H1 (cell line): ENCODE data around the gene MYBPH. TPM values are rescaled to one million over a fixed set of nuclear protein-coding genes. Genes with fewer than 3 reads are reported as not detected.

ENCODE experiments used
- CTCF ChIA-PET: fragments of 300-600 bp; sonication (Branson Sonifier 250); formaldehyde crosslinking; loops from one replicate; lab custom pipeline; 2021; ENCODE audit not compliant: partially characterized antibody; lab: Charles Lee
- POLR2A ChIA-PET: fragments of 300-600 bp; sonication (Branson Sonifier 250); formaldehyde crosslinking; loops from one replicate; lab custom pipeline; 2021; ENCODE audit warnings: inconsistent platforms; ENCODE audit not compliant: partially characterized antibody; lab: Charles Lee
- DNase-seq, 2 experiments: peaks; one replicate each; pipeline versions ENCODE4 v3.0.0 to v3.0.0-alpha.2; 2010 to 2022; ENCODE audit warnings: low spot score in 2 of 2, low read depth in 1 of 2, mixed read lengths in 1 of 2
- FAIRE-seq: peaks from 2 replicates; lab custom pipeline; 2011; peaks lifted over from hg19 to GRCh38; lab: Jason Lieb, UNC
- H2AFZ ChIP-seq: 2 replicates; pipeline ENCODE4 v1.8.1; 2012; ENCODE audit warnings: low read length, inconsistent platforms
- H2AK5ac ChIP-seq: 2 replicates; pipeline ENCODE4 v1.6.1; 2013; ENCODE audit warnings: low read depth, low read length
- H2BK120ac ChIP-seq: replicated peaks from 2 replicates; pipeline ENCODE3; 2013; ENCODE audit warnings: low read depth, low read length, inconsistent platforms
- H2BK12ac ChIP-seq: 2 replicates; pipeline ENCODE4 v1.6.1; 2013; ENCODE audit warnings: low read depth, low read length
- H2BK15ac ChIP-seq: 2 replicates; pipeline ENCODE4 v1.6.1; 2013; ENCODE audit warnings: low read length
- H2BK20ac ChIP-seq: 2 replicates; pipeline ENCODE4 v1.6.1; 2013; ENCODE audit warnings: low read length
- H2BK5ac ChIP-seq: 2 replicates; pipeline ENCODE4 v1.6.1; 2013; ENCODE audit warnings: low read depth, low read length
- H3K14ac ChIP-seq: 2 replicates; pipeline ENCODE4 v1.6.1; 2013; ENCODE audit warnings: inconsistent platforms; ENCODE audit not compliant: insufficient read length
- H3K18ac ChIP-seq: 2 replicates; pipeline ENCODE4 v1.6.1; 2013; ENCODE audit warnings: low read length; ENCODE audit errors: extremely low read depth
- H3K23ac ChIP-seq: 2 replicates; pipeline ENCODE4 v1.6.1; 2013; ENCODE audit warnings: inconsistent platforms; ENCODE audit not compliant: insufficient read length
- H3K23me2 ChIP-seq: 2 replicates; pipeline ENCODE4 v1.6.1; 2013; ENCODE audit warnings: low read depth, low read length
- H3K27ac ChIP-seq: 2 replicates; pipeline ENCODE4 v1.6.1; 2011; ENCODE audit warnings: low read depth, low read length, inconsistent platforms
- H3K27me3 ChIP-seq, 4 experiments: replicated peaks in 1 of 4; 1 replicate in 1 of 4; 2 replicates in 3 of 4; pipeline versions ENCODE4 v1.6.1 to v1.8.1; 2011 to 2013; ENCODE audit warnings: low read length in 3 of 4, mild to moderate bottlenecking in 3 of 4, inconsistent platforms in 2 of 4, mixed read lengths in 2 of 4, moderate library complexity in 1 of 4; ENCODE audit not compliant: control insufficient read depth in 3 of 4, insufficient read depth in 3 of 4; ENCODE audit errors: extremely low read depth in 1 of 4
- H3K36me3 ChIP-seq, 4 experiments: 2 replicates each; pipeline versions ENCODE4 v1.6.1 to v1.8.1; 2011 to 2013; ENCODE audit warnings: mild to moderate bottlenecking in 4 of 4, low read length in 3 of 4, moderate library complexity in 2 of 4, control low read depth in 1 of 4, inconsistent platforms in 1 of 4; ENCODE audit not compliant: insufficient read depth in 4 of 4, control insufficient read depth in 2 of 4
- H3K4ac ChIP-seq: replicated peaks from 2 replicates; pipeline ENCODE3; 2013; ENCODE audit warnings: low read length, low read depth, mixed read lengths, inconsistent platforms; ENCODE audit not compliant: insufficient read length
- H3K4me1 ChIP-seq, 4 experiments: replicated peaks in 1 of 4; 1 replicate in 1 of 4; 2 replicates in 3 of 4; pipeline versions ENCODE4 v1.6.1 to v1.8.1; 2011 to 2013; ENCODE audit warnings: low read length in 3 of 4, inconsistent platforms in 2 of 4, mixed read lengths in 1 of 4; ENCODE audit not compliant: insufficient read depth in 4 of 4, control insufficient read depth in 3 of 4
- H3K4me2 ChIP-seq, 2 experiments: 2 replicates each; pipeline versions ENCODE4 v1.6.1 to v1.8.1; 2011 to 2013; ENCODE audit warnings: low read depth in 2 of 2, low read length in 2 of 2, control low read depth in 1 of 2, inconsistent platforms in 1 of 2, mild to moderate bottlenecking in 1 of 2; ENCODE audit not compliant: insufficient read depth in 1 of 2
- H3K4me3 ChIP-seq, 4 experiments: fragments of 200-600, 300-600 bp in 1 of 4; sonication (generic), shearing (Covaris generic), sonication (Bioruptor Twin) in 1 of 4; 2 replicates each; pipeline versions ENCODE4 v1.5.1 to v1.8.1; 2011 to 2016; ENCODE audit warnings: low read length in 4 of 4, low read depth in 3 of 4, control low read depth in 2 of 4, inconsistent platforms in 2 of 4, mild to moderate bottlenecking in 2 of 4, mixed read lengths in 1 of 4, moderate library complexity in 1 of 4; ENCODE audit not compliant: insufficient read depth in 2 of 4; ENCODE audit errors: extremely low read depth in 1 of 4
- H3K56ac ChIP-seq: replicated peaks from 2 replicates; pipeline ENCODE3; 2013; ENCODE audit warnings: low read depth, mild to moderate bottlenecking, mixed read lengths, low read length, inconsistent platforms; ENCODE audit not compliant: insufficient read length
- H3K79me1 ChIP-seq: 2 replicates; pipeline ENCODE4 v1.6.1; 2013; ENCODE audit warnings: low read depth, low read length, control low read depth
- H3K79me2 ChIP-seq, 2 experiments: 2 replicates each; pipeline versions ENCODE4 v1.6.1 to v1.8.1; 2012 to 2013; ENCODE audit warnings: low read length in 2 of 2, mild to moderate bottlenecking in 2 of 2, inconsistent platforms in 1 of 2; ENCODE audit not compliant: insufficient read depth in 2 of 2, control insufficient read depth in 1 of 2
- H3K9ac ChIP-seq, 4 experiments: replicated peaks in 1 of 4; 1 replicate in 1 of 4; 2 replicates in 3 of 4; pipeline versions ENCODE4 v1.6.1 to v1.8.1; 2011 to 2013; ENCODE audit warnings: low read depth in 3 of 4, low read length in 3 of 4, control low read depth in 2 of 4, mild to moderate bottlenecking in 2 of 4, moderate library complexity in 2 of 4, inconsistent platforms in 1 of 4; ENCODE audit errors: extremely low read depth in 1 of 4
- H3K9me3 ChIP-seq, 2 experiments: 2 replicates each; pipeline versions ENCODE4 v1.6.1 to v1.8.1; 2012 to 2013; ENCODE audit warnings: mild to moderate bottlenecking in 2 of 2, moderate library complexity in 2 of 2, control low read depth in 1 of 2, inconsistent platforms in 1 of 2, low read depth in 1 of 2, low read length in 1 of 2, mixed read lengths in 1 of 2; ENCODE audit not compliant: insufficient read depth in 2 of 2
- H4K20me1 ChIP-seq, 2 experiments: replicated peaks in 1 of 2; 2 replicates each; pipeline versions ENCODE3 to v1.8.1; 2011 to 2013; ENCODE audit warnings: inconsistent platforms in 2 of 2, low read length in 2 of 2, mild to moderate bottlenecking in 1 of 2; ENCODE audit not compliant: insufficient read depth in 2 of 2, control insufficient read depth in 1 of 2
- H4K5ac ChIP-seq: 2 replicates; pipeline ENCODE4 v1.6.1; 2013; ENCODE audit warnings: low read length, low read depth, mixed read lengths, inconsistent platforms; ENCODE audit not compliant: insufficient read length
- H4K8ac ChIP-seq: 2 replicates; pipeline ENCODE4 v1.8.0; 2013; ENCODE audit warnings: mild to moderate bottlenecking, moderate library complexity, low read length, inconsistent platforms; ENCODE audit not compliant: insufficient read depth; ENCODE audit errors: extremely low read depth
- H4K91ac ChIP-seq: replicated peaks from 2 replicates; pipeline ENCODE3; 2013; ENCODE audit warnings: low read length, mixed read lengths, inconsistent platforms; ENCODE audit not compliant: insufficient read length
- ASH2L ChIP-seq: fragments of 200-600, 300-600 bp; sonication (generic); IDR thresholded peaks from one replicate; pipeline ENCODE4 v1.7.1; 2017; ENCODE audit warnings: low read length
- CHD1 ChIP-seq: IDR thresholded peaks from 2 replicates; pipeline ENCODE4 v1.6.1; 2012; ENCODE audit warnings: low read depth, low read length, improper control_type of control experiment
- CHD2 ChIP-seq: IDR thresholded peaks from 2 replicates; pipeline ENCODE4 v1.6.1; 2012; ENCODE audit warnings: low read length, improper control_type of control experiment
- CREB1 ChIP-seq: IDR thresholded peaks from 2 replicates; pipeline ENCODE4 v1.6.1; 2012; ENCODE audit warnings: inconsistent platforms
- EGR1 ChIP-seq: IDR thresholded peaks from 2 replicates; pipeline ENCODE4 v1.6.1; 2011; ENCODE audit warnings: low read depth, low read length, borderline replicate concordance
- EP300 ChIP-seq, 2 experiments: IDR thresholded peaks; 1 replicate in 1 of 2; 2 replicates in 1 of 2; pipeline ENCODE4 v1.6.1; 2011 to 2012; ENCODE audit warnings: low read depth in 2 of 2, low read length in 2 of 2, mild to moderate bottlenecking in 2 of 2, borderline replicate concordance in 1 of 2, inconsistent platforms in 1 of 2, moderate library complexity in 1 of 2
- FOSL1 ChIP-seq: IDR thresholded peaks from 2 replicates; pipeline ENCODE4 v1.6.1; 2011; ENCODE audit warnings: mild to moderate bottlenecking, low read depth, low read length, moderate library complexity; ENCODE audit not compliant: insufficient read depth
- GABPA ChIP-seq: IDR thresholded peaks from 2 replicates; pipeline ENCODE4 v1.6.1; 2011; ENCODE audit warnings: mild to moderate bottlenecking, low read length, moderate library complexity, borderline replicate concordance; ENCODE audit not compliant: insufficient read depth
- HDAC6 ChIP-seq: IDR thresholded peaks from one replicate; pipeline ENCODE4 v1.7.1; 2012; ENCODE audit warnings: low read depth, mild to moderate bottlenecking, inconsistent platforms, low read length, moderate library complexity
- PHF8 ChIP-seq: fragments of 200-600 bp; sonication (generic); conservative IDR thresholded peaks from 2 replicates; pipeline ENCODE4 v1.7.1; 2012; ENCODE audit warnings: low read depth, mild to moderate bottlenecking, inconsistent platforms, low read length, moderate library complexity
- POLR2A ChIP-seq, 2 experiments: IDR thresholded peaks; 1 replicate in 1 of 2; 2 replicates in 1 of 2; pipeline ENCODE4 v1.6.1; 2011; ENCODE audit warnings: low read depth in 2 of 2, low read length in 2 of 2, mild to moderate bottlenecking in 2 of 2; ENCODE audit errors: control extremely low read depth in 1 of 2
- POLR2AphosphoS5 ChIP-seq: IDR thresholded peaks from 2 replicates; pipeline ENCODE4 v1.6.1; 2011; ENCODE audit warnings: low read depth, low read length
- RFX5 ChIP-seq: IDR thresholded peaks from 2 replicates; pipeline ENCODE4 v1.6.1; 2011; ENCODE audit warnings: low read depth, low read length, improper control_type of control experiment, borderline replicate concordance
- SIRT6 ChIP-seq: IDR thresholded peaks from one replicate; pipeline ENCODE4 v1.7.1; 2012; ENCODE audit warnings: low read length, inconsistent platforms
- TAF1 ChIP-seq: IDR thresholded peaks from 2 replicates; pipeline ENCODE4 v1.6.1; 2011; ENCODE audit warnings: mild to moderate bottlenecking, low read depth, low read length
- TEAD4 ChIP-seq: IDR thresholded peaks from 2 replicates; pipeline ENCODE4 v1.6.1; 2012; ENCODE audit warnings: low read depth, low read length, inconsistent platforms, mixed read lengths
- WGBS, 2 experiments: shearing (Covaris generic) in 1 of 2; methylation state at CpG; one replicate each; pipeline versions ENCODE4 v1.1.6 to v1.1.7; 2013 to 2015; ENCODE audit warnings: low lambda C conversion rate in 2 of 2, mixed read lengths in 2 of 2, inconsistent platforms in 1 of 2, low coverage in 1 of 2, missing lambda C conversion rate in 1 of 2; ENCODE audit not compliant: insufficient replicate concordance in 2 of 2, insufficient coverage in 1 of 2, insufficient read length in 1 of 2; ENCODE audit errors: extremely low coverage in 1 of 2, missing lambda C conversion rate in 1 of 2; 5-methylcytosine and 5-hydroxymethylcytosine counted together
- polyA plus RNA-seq, 7 experiments: library from polyadenylated mRNA; depleted of rRNA in 3 of 7; stranded (reverse) in 5 of 7; unstranded in 2 of 7; fragments of >200 nt in 5 of 7; fragments of 200-250 nt in 2 of 7; gene quantifications; 1 replicate in 5 of 7; 2 replicates in 1 of 7; 4 replicates in 1 of 7; pipeline versions ENCODE4 v1.2.1 to v1.2.3, GENCODE V29; 2011 to 2013; ENCODE audit warnings: missing spikeins in 2 of 7, mixed read lengths in 2 of 7
- total RNA-seq: library from RNA; stranded (reverse); fragmentation: NEBNext Ultra II Directional; extraction: Animal tissue kit (Norgen Biotek cat#: 25700); gene quantifications from 2 replicates; pipeline ENCODE4 v1.2.1, GENCODE V29; 2021

The MYBPH gene
- total and polyA plus RNA-seq, 2 of the 8 experiments (the other 6 are each of a cell fraction or from before 2014, with no cell fraction given): not detected

DNA sequence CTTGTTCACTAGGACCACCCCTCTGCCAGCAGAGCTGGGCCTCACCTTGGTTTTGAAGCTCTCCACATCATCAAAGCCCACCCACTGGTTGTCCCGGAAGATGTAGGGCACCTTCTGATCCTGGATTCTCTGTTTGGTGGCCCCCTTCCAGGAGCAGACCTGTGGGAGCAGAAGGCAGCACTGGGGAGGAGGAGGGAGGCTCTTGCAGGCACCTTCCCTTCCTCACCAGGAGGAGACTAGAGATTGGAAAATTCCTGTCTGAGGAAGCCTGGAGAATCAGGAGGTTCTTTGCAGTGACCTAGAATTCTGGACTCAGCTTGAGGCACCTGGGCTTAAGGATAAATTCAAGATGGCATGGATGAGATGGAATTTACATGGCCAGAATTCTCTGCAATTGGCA, 43.5 kb upstream of the MYBPH start:
- Histone ChIP-seq H3K79me1 (no peaks in the 10 kb centered on the region), H3K4me3 (no peak overlapping the region), H4K5ac (no peak overlapping the region), H2BK15ac (no peak overlapping the region), H2BK20ac (no peak overlapping the region), H2BK12ac (no peak overlapping the region), H3K4ac (no peak overlapping the region), H3K23me2 (no peaks in the 10 kb centered on the region), H3K14ac (no peak overlapping the region), H4K8ac (no peak overlapping the region), H2BK120ac (no peak overlapping the region), H2AFZ (no peak overlapping the region), H3K27ac (no peak overlapping the region), H3K23ac (no peak overlapping the region), H3K4me2 (no peak overlapping the region), H2AK5ac (no peak overlapping the region), H4K20me1 (no peaks in the 10 kb centered on the region), H3K36me3 (no peaks in the 10 kb centered on the region), H3K4me1 (peaks cover 0 to 12% (median 11%) of the 10 kb centered on the region in 4 experiments; a peak in 6 of 7 replicates), H3K27me3 (no peaks in the 10 kb centered on the region; a peak in 1 of 7 replicates), H3K56ac (no peak overlapping the region), H3K79me2 (no peaks in the 10 kb centered on the region), H3K9me3 (no peaks in the 10 kb centered on the region), H2BK5ac (no peak overlapping the region), H4K91ac (no peak overlapping the region), H3K9ac (no peak overlapping the region), H3K18ac (no peak overlapping the region)
- ChIA-PET POLR2A (interaction anchor here (1.2 kb wide), 1 partner anchor 214 kb away, joined by 4 read pairs; no protein-coding TSS in a partner anchor), CTCF (interaction anchor here (0.6 to 18.1 kb wide), 19 partner anchors 10 to 1662 kb away, joined by 3 to 479 read pairs (median 40); partner anchors contain the start of genes ADORA1, CHI3L1, CHIT1 and MYBPH)
- no peak for FAIRE-seq
- WGBS, 2 experiments: 87% methylated on average over 1 of the region's 1 CpG; no CpG with 5 or more reads in 1 of the 2 experiments
- DNase-seq: no peak
- TF ChIP-seq TAF1: no peak
- TF ChIP-seq FOSL1: no peak
- no peak for TF ChIP-seq GABPA
- no peak for TF ChIP-seq CHD2
- no peak for TF ChIP-seq EGR1
- no peak for TF ChIP-seq POLR2AphosphoS5
- TF ChIP-seq CHD1: no peak
- TF ChIP-seq ASH2L: no peak
- TF ChIP-seq CREB1: no peak
- no peak for TF ChIP-seq TEAD4
- TF ChIP-seq RFX5: no peak
- no peak for TF ChIP-seq HDAC6
- TF ChIP-seq SIRT6: no peak
- no peak for TF ChIP-seq PHF8
- no peak for TF ChIP-seq EP300 (IDR thresholded peaks at IDR 0.05; ENCODE audit: borderline replicate concordance in 1 of 2, low read depth in 2 of 2, low read length in 2 of 2)
- no peak for TF ChIP-seq POLR2A (IDR thresholded peaks at IDR 0.05; ENCODE audit: control extremely low read depth in 1 of 2, low read depth in 2 of 2, low read length in 2 of 2)
